Kidney tubule cell (primary cell): ENCODE measurements around the gene HDGF.

ENCODE experiments used
- DNase-seq: peaks from one replicate; pipeline ENCODE4 v3.0.0-alpha.2; 2018; ENCODE audit warnings: low spot score

Gene HDGF

GRCh38 chr1:156698995-156699394, 52.5 kb downstream of the HDGF start:
- no peak for DNase-seq

- DNase-seq, result peak; percentile 49
Observed at GRCh38 chr1:156697481-156697880, 54.0 kb downstream of the HDGF start.

- no peak for DNase-seq
Observed at GRCh38 chr1:156696755-156697154, 54.7 kb downstream of the HDGF start.

- no peak for DNase-seq
Observed at GRCh38 chr1:156694690-156694962, 56.8 kb downstream of the HDGF start.

- DNase-seq, result peak; percentile 72
Observed at GRCh38 chr1:156693848-156694689, 57.4 kb downstream of the HDGF start.

- DNase-seq, result peak; percentile 60
Observed at GRCh38 chr1:156692925-156693847, 58.3 kb downstream of the HDGF start.

- DNase-seq, result no peak
Observed at GRCh38 chr1:156692441-156692924, 59.0 kb downstream of the HDGF start.
